Gastrocnemius medialis (tissue), 4 donors: ENCODE results near the gene F2RL2. TPM values are rescaled to one million over a fixed set of nuclear protein-coding genes. Genes with fewer than 3 reads are reported as not detected.
A peak's percentile ranks its signal among the peaks of the same experiment; 100 is the strongest.

Source experiments
- ATAC-seq, 2 donors: fragments of 150-250 bp; one replicate each; pipeline ENCODE4 v1.9.1; 2016
- DNase-seq, 2 donors: peaks; one replicate each; pipeline ENCODE4 v3.0.0-alpha.2; 2019
- H3K27ac ChIP-seq, 4 donors: fragments of 200-600 bp; sonication (generic); 1 replicate in 1 of 4; 2 replicates in 3 of 4; pipeline ENCODE4 v1.5.1; 2016 to 2018; ENCODE audit warnings: mild to moderate bottlenecking in 2 of 4, moderate library complexity in 1 of 4
- H3K27me3 ChIP-seq, 3 donors: fragments of 200-600 bp; sonication (generic) in 2 of 3; 1 replicate in 1 of 3; 2 replicates in 2 of 3; pipeline versions ENCODE4 v1.5.1 to v1.6.0; 2016 to 2019; ENCODE audit warnings: mild to moderate bottlenecking in 1 of 3, moderate library complexity in 1 of 3
- H3K36me3 ChIP-seq, 2 donors: fragments of 200-600 bp; sonication (generic) in 1 of 2; one replicate each; pipeline ENCODE4 v1.5.1; 2017 to 2018
- H3K4me1 ChIP-seq, 2 donors: fragments of 200-600 bp; sonication (generic) in 1 of 2; one replicate each; pipeline ENCODE4 v1.5.1; 2016 to 2017; ENCODE audit warnings: mild to moderate bottlenecking in 2 of 2
- H3K4me3 ChIP-seq, 4 donors: fragments of 200-600 bp; sonication (generic) in 3 of 4; 1 replicate in 1 of 4; 2 replicates in 3 of 4; pipeline ENCODE4 v1.5.1; 2016 to 2019; ENCODE audit warnings: mild to moderate bottlenecking in 2 of 4
- H3K9me3 ChIP-seq, 3 donors: fragments of 200-600 bp; sonication (generic) in 2 of 3; 1 replicate in 1 of 3; 2 replicates in 2 of 3; pipeline ENCODE4 v1.5.1; 2016 to 2019
- CTCF ChIP-seq, 5 experiments: fragments of 450-650 bp in 3 of 5; fragments of 200-600 bp in 2 of 5; sonication (generic) in 2 of 5; IDR thresholded peaks in 4 of 5; conservative IDR thresholded peaks in 1 of 5; 1 replicate in 4 of 5; 2 replicates in 1 of 5; pipeline ENCODE4 v1.5.1; 2016 to 2019; ENCODE audit warnings: antibody characterized with exemption in 5 of 5, mild to moderate bottlenecking in 3 of 5, moderate library complexity in 3 of 5
- POLR2A ChIP-seq, 2 donors: fragments of 450-650 bp; IDR thresholded peaks; one replicate each; pipeline ENCODE4 v1.6.1; 2017; ENCODE audit warnings: antibody characterized with exemption in 2 of 2, mild to moderate bottlenecking in 2 of 2, moderate library complexity in 2 of 2
- in situ Hi-C, 4 donors: fragments of 200-750 bp; cut with MboI; loops; one replicate each; pipeline versions ENCODE4 v1.15.0 to v1.8.0; 2017; ENCODE audit warnings: low sequenced_read_pairs in 4 of 4
- intact Hi-C: fragments of 100-400 bp; cut with DNase I; formaldehyde crosslinking; loops from one replicate; pipeline ENCODE4 v1.15.1; 2023; ENCODE audit warnings: low total_unique reads
- total RNA-seq, 4 donors: library from RNA; depleted of rRNA; stranded (reverse); fragments of >200 nt; gene quantifications; one replicate each; pipeline versions ENCODE4 v1.1.0 to v1.2.3, GENCODE V29; 2016

F2RL2 gene
- total RNA-seq, 4 donors from 2014 or later: not detected

- no peaks in the 10 kb centered on the region for H3K36me3 ChIP-seq
- H3K4me1 ChIP-seq: no peaks in the 10 kb centered on the region
- in situ Hi-C loops (no loop called here), intact Hi-C loops (no loop called here)
- no peak overlapping the region for H3K27ac ChIP-seq
- no peaks in the 10 kb centered on the region for H3K27me3 ChIP-seq
- no peak for TF ChIP-seq CTCF (IDR thresholded peaks at IDR 0.05 in 4 of 5, conservative IDR thresholded peaks at IDR 0.05 in 1 of 5)
- no peak for TF ChIP-seq POLR2A (IDR thresholded peaks at IDR 0.05)
- DNase-seq (no peak), ATAC-seq (no peak)
- H3K9me3 ChIP-seq: no peaks in the 10 kb centered on the region
- no peak overlapping the region for H3K4me3 ChIP-seq
These were observed 20.2 kb upstream of the F2RL2 start for GRCh38 chr5:76643371-76643770.

GRCh38 chr5:76642390-76643040, 19.3 kb upstream of the F2RL2 start:
- in situ Hi-C loops (no loop called here), intact Hi-C loops (no loop called here)
- no peaks in the 10 kb centered on the region for H3K4me1 ChIP-seq
- H3K36me3 ChIP-seq: no peaks in the 10 kb centered on the region
- H3K9me3 ChIP-seq: no peaks in the 10 kb centered on the region
- H3K27me3 ChIP-seq: no peaks in the 10 kb centered on the region
- no peak for TF ChIP-seq CTCF (IDR thresholded peaks at IDR 0.05 in 4 of 5, conservative IDR thresholded peaks at IDR 0.05 in 1 of 5)
- TF ChIP-seq POLR2A (IDR thresholded peaks at IDR 0.05): no peak
- no peak overlapping the region for H3K27ac ChIP-seq
- no peak for DNase-seq
- no peak for ATAC-seq
- H3K4me3 ChIP-seq: no peak overlapping the region

GRCh38 chr5:76641514-76642120, 18.4 kb upstream of the F2RL2 start:
- intact Hi-C loops: no loop called here
- DNase-seq: no peak

GRCh38 chr5:76638479-76638878, 15.3 kb upstream of the F2RL2 start:
- DNase-seq (no peak), ATAC-seq (no peak)
- in situ Hi-C loops: no loop called here

More at GRCh38 chr5:76641514-76642120, 18.4 kb upstream of the F2RL2 start:
- H3K27me3 ChIP-seq: no peaks in the 10 kb centered on the region
- no peak overlapping the region for H3K4me3 ChIP-seq
- in situ Hi-C loops: no loop called here
- no peaks in the 10 kb centered on the region for H3K9me3 ChIP-seq
- peak in 1 of 5 experiments; percentile 19 for TF ChIP-seq CTCF (IDR thresholded peaks at IDR 0.05 in 4 of 5, conservative IDR thresholded peaks at IDR 0.05 in 1 of 5)
- no peak for TF ChIP-seq POLR2A (IDR thresholded peaks at IDR 0.05)
- H3K36me3 ChIP-seq: no peaks in the 10 kb centered on the region
- H3K27ac ChIP-seq: no peak overlapping the region
- ATAC-seq: no peak
- no peaks in the 10 kb centered on the region for H3K4me1 ChIP-seq

More at GRCh38 chr5:76638479-76638878, 15.3 kb upstream of the F2RL2 start:
- Histone ChIP-seq H3K4me1 (no peaks in the 10 kb centered on the region), H3K4me3 (no peak overlapping the region), H3K27ac (no peak overlapping the region), H3K27me3 (no peaks in the 10 kb centered on the region), H3K36me3 (no peaks in the 10 kb centered on the region), H3K9me3 (no peaks in the 10 kb centered on the region)
- TF ChIP-seq POLR2A (IDR thresholded peaks at IDR 0.05): no peak
- no peak for TF ChIP-seq CTCF (IDR thresholded peaks at IDR 0.05 in 4 of 5, conservative IDR thresholded peaks at IDR 0.05 in 1 of 5)
- intact Hi-C loops: no loop called here
